DMS114 treated with DMSO at 0.1 percent for 48 hours (cell line): ENCODE results near the gene GRAMD2A.

ENCODE experiments used
- DNase-seq: peaks from one replicate; lab custom pipeline; 2025; ENCODE audit not compliant: unreplicated experiment; lab: John Stamatoyannopoulos, UW

The GRAMD2A gene

GRCh38 chr15:72139667-72140066 is 57.9 kb downstream of the GRAMD2A start:
- DNase-seq: no peak

- DNase-seq: no peak
Measured at GRCh38 chr15:72136170-72137051, 61.2 kb downstream of the GRAMD2A start.

- DNase-seq: no peak
Measured at GRCh38 chr15:72135719-72136118, 61.9 kb downstream of the GRAMD2A start.

GRCh38 chr15:72133211-72133610 is 64.4 kb downstream of the GRAMD2A start:
- DNase-seq: no peak

GRCh38 chr15:72131922-72132321 is 65.7 kb downstream of the GRAMD2A start:
- no peak for DNase-seq

GRCh38 chr15:72130272-72130671 is 67.3 kb downstream of the GRAMD2A start:
- no peak for DNase-seq

- no peak for DNase-seq
Measured at GRCh38 chr15:72128359-72128758, 69.2 kb downstream of the GRAMD2A start.

GRCh38 chr15:72127724-72128322 is 69.8 kb downstream of the GRAMD2A start:
- DNase-seq: no peak

- DNase-seq: no peak
Measured at GRCh38 chr15:72124218-72124617, 73.4 kb downstream of the GRAMD2A start.

- DNase-seq: peak; percentile 94
Measured at GRCh38 chr15:72118017-72118978, 79.3 kb downstream of the GRAMD2A start, which contains the start of the genes MYO9A and SENP8. Gene MYO9A (minus strand): TSS chr15:72118150. CDS start chr15:72046563, 71,587 bp downstream. Gene SENP8 (plus strand): TSS chr15:72118403. CDS start chr15:72139624, 21,221 bp downstream.

- DNase-seq: peak; percentile 81
Measured at GRCh38 chr15:72117486-72118016, 80.0 kb downstream of the GRAMD2A start.

GRCh38 chr15:72116731-72117485 is 80.7 kb downstream of the GRAMD2A start:
- peak; percentile 74 for DNase-seq

GRCh38 chr15:72113347-72114031 is 84.1 kb downstream of the GRAMD2A start:
- no peak for DNase-seq

- no peak for DNase-seq
Measured at GRCh38 chr15:72112805-72113204, 84.8 kb downstream of the GRAMD2A start.

- no peak for DNase-seq
Measured at GRCh38 chr15:72112116-72112515, 85.5 kb downstream of the GRAMD2A start.

GRCh38 chr15:72110355-72110754 is 87.2 kb downstream of the GRAMD2A start:
- no peak for DNase-seq
